ENCODE results near the gene SYCN. TPM values are rescaled to one million over a fixed set of nuclear protein-coding genes. Genes with fewer than 3 reads are reported as not detected.

SYCN gene
- not detected for total RNA-seq
- under 1 TPM in 1 of 2 donors, not detected in 1; 0.18 TPM for polyA plus RNA-seq
- long read RNA-seq, donor 1: 0 reads
- long read RNA-seq, donor 2: 0 reads
- long read RNA-seq, donor 3: 0 reads
- long read RNA-seq, donor 4: 0 reads
- long read RNA-seq, donor 5, partial matches to known transcripts: 0 of 1 reads
- long read RNA-seq, donor 5, other reads (novel, unspliced or antisense): 0 of 1 reads

- no peak within 1 kb of the TSS for H3K27ac ChIP-seq (ENCODE audit: low read depth in 1 of 2, low read length in 1 of 2)
- DNase-seq (no peak), ATAC-seq (ENCODE audit: insufficient read depth, low FRiP score) (no peak)
- H3K27me3 ChIP-seq (ENCODE audit: control insufficient read depth in 3 of 3, insufficient read depth in 3 of 3, low read length in 2 of 3): peaks cover 0 to 23% (median 9%) of the 10 kb centered on the region in 3 donors
- WGBS, 2 donors: 21 to 23% methylated on average over 56 to 57 of the region's 57 CpGs
- peaks cover 0 to 5% (median 0%) of the 10 kb centered on the region in 5 donors for H3K4me1 ChIP-seq (ENCODE audit: control insufficient read depth in 5 of 5, insufficient read depth in 5 of 5, low read length in 5 of 5)
- H3K9ac ChIP-seq (ENCODE audit: insufficient read depth in 1 of 2, low read length in 2 of 2): no peak within 1 kb of the TSS
- no peaks in the 10 kb centered on the region for H3K9me3 ChIP-seq (ENCODE audit: control insufficient read depth in 4 of 4, insufficient read depth in 3 of 4, low read length in 3 of 4)
- no peaks in the 10 kb centered on the region for H3K36me3 ChIP-seq (ENCODE audit: control insufficient read depth in 4 of 4, insufficient read depth in 4 of 4, low read length in 4 of 4)
- no peak within 1 kb of the TSS for H3K4me3 ChIP-seq
- TF ChIP-seq, protein P1, sequence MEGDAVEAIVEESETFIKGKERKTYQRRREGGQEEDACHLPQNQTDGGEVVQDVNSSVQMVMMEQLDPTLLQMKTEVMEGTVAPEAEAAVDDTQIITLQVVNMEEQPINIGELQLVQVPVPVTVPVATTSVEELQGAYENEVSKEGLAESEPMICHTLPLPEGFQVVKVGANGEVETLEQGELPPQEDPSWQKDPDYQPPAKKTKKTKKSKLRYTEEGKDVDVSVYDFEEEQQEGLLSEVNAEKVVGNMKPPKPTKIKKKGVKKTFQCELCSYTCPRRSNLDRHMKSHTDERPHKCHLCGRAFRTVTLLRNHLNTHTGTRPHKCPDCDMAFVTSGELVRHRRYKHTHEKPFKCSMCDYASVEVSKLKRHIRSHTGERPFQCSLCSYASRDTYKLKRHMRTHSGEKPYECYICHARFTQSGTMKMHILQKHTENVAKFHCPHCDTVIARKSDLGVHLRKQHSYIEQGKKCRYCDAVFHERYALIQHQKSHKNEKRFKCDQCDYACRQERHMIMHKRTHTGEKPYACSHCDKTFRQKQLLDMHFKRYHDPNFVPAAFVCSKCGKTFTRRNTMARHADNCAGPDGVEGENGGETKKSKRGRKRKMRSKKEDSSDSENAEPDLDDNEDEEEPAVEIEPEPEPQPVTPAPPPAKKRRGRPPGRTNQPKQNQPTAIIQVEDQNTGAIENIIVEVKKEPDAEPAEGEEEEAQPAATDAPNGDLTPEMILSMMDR (IDR thresholded peaks at IDR 0.05; ENCODE audit: control extremely low read depth, extremely low read depth): no peak
Observed at GRCh38 chr19:39203372-39204341, at the start of gene SYCN. Gene SYCN (minus strand): TSS chr19:39204263. CDS start chr19:39204254, 9 bp downstream.

DNA sequence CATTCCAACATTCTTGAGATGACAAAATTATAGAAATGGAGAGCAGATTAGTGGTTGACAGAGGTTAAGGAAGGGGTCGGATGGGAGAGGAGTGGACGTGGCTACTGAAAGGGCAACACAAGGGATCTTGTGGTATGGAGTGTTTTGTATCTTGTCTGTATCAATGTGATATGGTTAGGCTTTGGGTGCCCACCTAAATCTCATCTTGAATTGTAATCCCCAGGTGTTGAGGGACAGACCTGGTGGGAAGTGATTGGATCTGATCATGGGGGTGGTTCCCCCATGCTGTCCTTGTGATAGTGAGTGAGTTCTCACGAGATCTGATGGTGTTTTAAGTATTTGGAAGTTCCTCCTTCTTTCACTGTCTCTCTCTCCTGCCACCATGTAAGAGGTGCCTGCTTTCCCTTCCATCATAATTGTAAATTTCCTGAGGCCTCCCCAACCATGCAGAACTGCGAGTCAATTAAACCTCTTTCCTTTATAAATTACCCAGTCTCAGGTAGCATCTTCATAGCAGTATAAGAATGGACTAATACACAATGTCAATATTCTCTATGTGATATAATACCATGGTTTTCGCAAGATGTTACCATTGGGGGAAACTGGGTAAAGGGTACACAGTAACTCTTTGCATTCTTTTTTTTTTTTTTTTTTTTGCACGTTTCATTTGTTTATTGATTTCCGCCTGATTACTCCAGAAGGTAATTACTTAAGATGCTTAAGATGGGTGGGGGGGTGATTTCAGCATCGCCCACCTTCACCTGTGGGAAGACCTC is 49.5 kb upstream of the SYCN start:
- ATAC-seq (ENCODE audit: insufficient read depth, low FRiP score) (no peak), DNase-seq (no peak)
- H3K9ac ChIP-seq (ENCODE audit: insufficient read depth in 1 of 2, low read length in 2 of 2): no peak overlapping the region
- TF ChIP-seq, protein P1 (IDR thresholded peaks at IDR 0.05; ENCODE audit: control extremely low read depth, extremely low read depth): no peak
- H3K9me3 ChIP-seq (ENCODE audit: control insufficient read depth in 4 of 4, insufficient read depth in 3 of 4, low read length in 3 of 4): peaks cover 0 to 2% (median 0%) of the 10 kb centered on the region in 4 donors
- H3K4me1 ChIP-seq (ENCODE audit: control insufficient read depth in 5 of 5, insufficient read depth in 5 of 5, low read length in 5 of 5): no peaks in the 10 kb centered on the region
- no peak overlapping the region for H3K27ac ChIP-seq (ENCODE audit: low read depth in 1 of 2, low read length in 1 of 2)
- 80 to 86% methylated on average over 8 of the region's 8 CpGs for WGBS, 2 donors
- peaks cover 0 to 25% (median 14%) of the 10 kb centered on the region in 3 donors for H3K27me3 ChIP-seq (ENCODE audit: control insufficient read depth in 3 of 3, insufficient read depth in 3 of 3, low read length in 2 of 3)
- H3K4me3 ChIP-seq: no peak overlapping the region
- H3K36me3 ChIP-seq (ENCODE audit: control insufficient read depth in 4 of 4, insufficient read depth in 4 of 4, low read length in 4 of 4): no peaks in the 10 kb centered on the region

DNA sequence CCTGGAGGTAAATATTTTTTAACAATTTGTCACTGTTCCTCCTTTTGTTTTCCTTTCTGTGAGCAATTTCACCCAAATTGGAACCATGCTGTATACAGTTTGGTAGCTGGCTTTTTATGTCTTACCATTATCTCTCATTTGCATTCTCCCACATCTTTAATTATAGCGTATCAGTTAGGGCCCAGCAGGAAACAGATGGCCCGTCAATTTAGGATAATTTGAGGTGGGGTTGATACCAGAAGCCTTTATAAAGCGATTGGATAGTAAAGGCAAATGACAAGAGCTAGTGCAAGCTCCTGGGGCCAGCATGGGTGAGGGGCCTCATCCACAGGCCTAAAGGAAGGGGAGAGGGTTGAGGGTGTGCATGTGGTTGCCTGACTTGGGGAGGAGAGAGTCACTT is 48.4 kb upstream of the SYCN start:
- Histone ChIP-seq H3K9ac (ENCODE audit: insufficient read depth in 1 of 2, low read length in 2 of 2) (no peak overlapping the region), H3K9me3 (ENCODE audit: control insufficient read depth in 4 of 4, insufficient read depth in 3 of 4, low read length in 3 of 4) (peaks cover 0 to 2% (median 0%) of the 10 kb centered on the region in 4 donors), H3K4me3 (no peak overlapping the region), H3K36me3 (ENCODE audit: control insufficient read depth in 4 of 4, insufficient read depth in 4 of 4, low read length in 4 of 4) (no peaks in the 10 kb centered on the region), H3K27ac (ENCODE audit: low read depth in 1 of 2, low read length in 1 of 2) (no peak overlapping the region), H3K27me3 (ENCODE audit: control insufficient read depth in 3 of 3, insufficient read depth in 3 of 3, low read length in 2 of 3) (peaks cover 0 to 34% (median 20%) of the 10 kb centered on the region in 3 donors), H3K4me1 (ENCODE audit: control insufficient read depth in 5 of 5, insufficient read depth in 5 of 5, low read length in 5 of 5) (peaks cover 0 to 7% (median 0%) of the 10 kb centered on the region in 5 donors)
- ATAC-seq (ENCODE audit: insufficient read depth, low FRiP score) (no peak), DNase-seq (no peak)
- WGBS, 2 donors: 31 to 51% methylated on average over 3 of the region's 3 CpGs
- TF ChIP-seq, protein P1 (IDR thresholded peaks at IDR 0.05; ENCODE audit: control extremely low read depth, extremely low read depth): no peak

All from lung (tissue), 16 donors.